ELF-1 (cell line): Measurements from ENCODE around the gene TMEM86B.
"Not testable (repeated sequence)": the region's sequence is repeated elsewhere in the genome, so short reads cannot be mapped to it uniquely, and the experiment has no call there.

Experiments used
- DNase-seq: peaks from one replicate; pipeline ENCODE4 v3.0.0-alpha.2; 2016; ENCODE audit warnings: low read depth, low spot score

TMEM86B gene

DNA sequence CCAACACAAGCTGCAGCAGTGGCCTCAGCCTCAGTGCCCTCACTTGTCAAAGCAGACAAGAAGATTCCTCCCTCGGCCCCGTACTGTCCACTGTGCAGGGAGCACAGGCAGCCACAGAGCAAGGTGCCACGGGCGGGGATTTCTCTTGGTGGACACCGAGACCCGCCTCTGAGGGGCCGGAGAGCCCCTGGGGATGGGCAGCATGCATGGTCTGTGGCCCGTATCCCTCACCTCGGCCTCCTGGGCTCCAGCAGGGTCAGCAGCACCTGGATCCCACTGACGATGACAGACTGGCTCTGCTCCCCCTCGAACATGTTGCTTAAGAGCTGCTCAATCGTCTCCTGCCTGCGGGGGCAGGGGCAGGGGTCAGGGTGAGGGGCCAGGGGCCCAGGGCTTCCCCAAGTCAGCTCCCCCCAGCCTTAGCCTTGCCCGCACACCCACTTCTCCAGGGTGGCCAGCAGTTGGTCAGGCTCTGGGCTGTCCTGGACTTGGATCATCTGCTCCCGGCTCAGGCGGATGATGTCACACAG, 13.4 kb upstream of the TMEM86B start:
- no peak for DNase-seq

GRCh38 chr19:55241143-55241934, 12.8 kb upstream of the TMEM86B start:
- no peak for DNase-seq

DNA sequence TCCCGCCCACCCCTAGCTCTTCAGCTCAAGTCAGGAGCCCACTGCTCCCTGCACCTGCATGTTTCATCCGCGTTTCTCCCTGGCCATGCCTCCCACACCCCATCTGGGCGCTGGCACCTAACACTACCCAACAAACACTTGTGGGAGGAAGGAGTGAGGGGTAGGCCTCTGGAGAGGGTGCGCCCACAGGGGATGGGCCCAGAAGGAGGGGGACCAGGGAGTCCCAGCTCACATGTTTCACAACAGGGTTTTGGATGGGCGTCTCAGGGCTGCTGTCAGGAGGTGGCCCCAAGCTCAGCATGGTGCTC, 12.1 kb upstream of the TMEM86B start:
- DNase-seq, result no peak

- DNase-seq, result no peak
Observed at GRCh38 chr19:55239004-55239403, 10.4 kb upstream of the TMEM86B start.

DNA sequence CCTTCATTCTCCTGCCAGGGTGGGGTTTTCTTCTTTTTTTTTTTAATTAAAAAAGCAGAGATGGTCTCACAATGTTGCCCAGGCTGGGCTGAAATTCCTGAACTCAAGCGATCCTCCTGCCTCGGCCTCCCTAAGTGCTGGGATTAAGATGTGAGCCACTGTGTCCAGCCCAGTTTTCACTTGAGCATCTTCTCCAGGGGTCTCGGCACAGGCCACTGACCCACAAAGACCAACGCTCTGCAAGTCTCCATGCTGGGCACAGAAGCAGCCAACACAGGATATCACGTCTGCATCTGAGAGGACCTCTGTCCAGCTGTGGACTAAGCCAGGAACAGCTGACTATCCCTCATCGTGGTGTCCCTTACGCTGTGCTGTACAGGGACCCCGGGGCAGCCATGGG, 9.5 kb upstream of the TMEM86B start:
- DNase-seq, result no peak

DNA sequence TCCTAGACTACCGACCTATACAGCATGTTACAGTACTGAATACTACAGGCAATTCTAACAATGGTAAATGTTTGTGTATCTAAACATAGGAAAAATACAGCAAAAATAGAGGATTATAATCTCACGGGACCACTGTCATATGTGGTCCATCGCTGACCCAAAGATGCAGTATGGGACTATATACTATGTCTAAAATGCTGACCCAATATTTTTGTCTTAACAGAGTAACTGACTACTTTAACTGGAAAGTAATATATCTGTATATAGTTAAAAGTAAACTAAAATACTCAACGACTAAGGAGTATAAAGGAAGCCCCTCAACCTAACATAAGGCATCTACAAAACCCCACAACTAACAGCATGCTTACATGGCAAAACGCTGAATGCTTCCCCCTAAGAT, 4.4 kb upstream of the TMEM86B start:
- DNase-seq, result no peak

DNA sequence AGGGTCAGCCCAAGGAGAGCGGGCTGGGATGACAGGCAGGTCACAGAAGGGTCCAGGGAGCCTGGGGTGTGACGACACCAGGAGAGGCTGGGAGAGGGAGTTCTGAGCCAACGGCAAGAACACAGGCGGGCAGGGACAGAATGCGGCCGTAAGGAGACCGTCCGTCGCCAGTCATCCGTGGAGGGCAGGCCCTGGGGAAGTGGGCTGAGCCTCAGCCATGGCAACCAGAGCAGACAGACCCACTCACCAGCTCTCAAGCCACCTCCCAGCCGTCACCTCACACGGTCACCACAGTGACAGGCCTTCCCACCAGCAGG, 3.7 kb upstream of the TMEM86B start:
- DNase-seq, result no peak

GRCh38 chr19:55231391-55232285, 3.1 kb upstream of the TMEM86B start:
- DNase-seq, result no peak

DNA sequence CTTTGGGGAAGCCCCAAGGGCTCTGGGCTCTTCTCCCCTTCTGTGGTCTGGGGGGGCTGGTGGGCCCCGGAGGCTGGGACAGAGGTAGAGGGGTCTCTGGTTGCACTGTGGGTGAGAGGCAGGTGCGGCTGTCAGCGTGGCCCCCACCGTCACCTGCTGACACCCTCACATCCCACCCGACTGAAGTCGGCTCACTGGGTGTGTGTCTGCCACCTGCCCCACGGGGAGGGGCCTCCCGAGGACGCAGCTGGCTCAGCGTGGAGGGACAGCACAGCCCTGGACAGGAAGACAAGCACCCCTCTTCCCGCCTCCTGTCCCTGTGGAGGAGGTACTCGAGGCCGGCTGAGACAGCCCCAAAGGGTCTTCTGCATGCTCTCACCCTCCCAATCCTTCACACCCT, 2.2 kb upstream of the TMEM86B start:
- DNase-seq, result no peak

- DNase-seq, result no peak
Observed at GRCh38 chr19:55230329-55230728, 1.8 kb upstream of the TMEM86B start.

DNA sequence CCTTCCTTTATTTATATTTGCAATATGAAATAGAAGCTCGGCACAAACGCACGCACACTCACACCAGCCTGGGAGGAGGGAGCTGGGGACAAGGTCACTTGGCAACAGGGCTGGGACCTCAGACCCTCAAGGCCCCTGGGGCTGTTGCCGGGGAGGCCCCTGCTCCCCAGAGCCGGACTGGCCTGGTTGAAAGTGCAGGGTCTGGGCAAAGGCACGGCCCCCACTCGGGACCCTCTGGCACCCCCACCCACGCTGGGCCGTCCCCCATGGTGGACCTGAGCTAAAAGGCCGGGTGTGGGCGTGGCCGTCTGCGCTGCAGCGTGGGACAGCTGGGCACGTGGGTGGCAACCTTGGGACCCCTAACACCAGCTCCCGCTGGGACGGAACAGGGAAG, 1.2 kb upstream of the TMEM86B start:
- DNase-seq, result no peak

DNA sequence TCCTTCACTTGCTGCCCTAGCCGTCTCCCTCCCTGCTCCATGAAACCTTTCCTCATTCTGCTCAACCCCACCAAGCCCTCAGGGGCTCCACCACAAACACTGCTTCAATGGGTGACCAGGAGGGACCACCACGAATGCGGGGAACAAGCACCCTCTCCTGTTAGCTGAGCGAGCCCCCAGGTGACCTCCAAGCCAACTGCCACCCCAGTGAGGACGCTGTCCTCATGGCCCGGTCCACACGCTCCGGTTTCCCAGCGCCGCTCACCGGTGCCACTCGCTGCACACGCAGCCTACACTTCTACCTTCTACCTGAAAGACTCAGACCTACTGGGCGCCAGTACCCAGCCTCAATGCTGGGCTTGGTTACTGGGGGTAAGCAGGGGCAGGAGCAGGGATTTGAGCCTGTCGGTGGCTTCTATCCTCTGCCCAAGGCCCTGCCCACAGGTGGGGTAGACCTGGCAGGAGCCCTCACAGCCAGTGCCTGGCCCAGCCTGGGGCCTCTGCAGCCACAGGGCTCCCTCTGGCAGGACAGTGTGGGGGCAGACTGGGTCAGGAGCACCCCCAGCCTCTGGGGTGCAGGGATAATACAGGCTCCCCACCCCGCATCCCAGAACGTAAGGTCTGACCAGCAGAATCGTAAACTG, 704 bp upstream of the TMEM86B start:
- DNase-seq, result no peak

DNA sequence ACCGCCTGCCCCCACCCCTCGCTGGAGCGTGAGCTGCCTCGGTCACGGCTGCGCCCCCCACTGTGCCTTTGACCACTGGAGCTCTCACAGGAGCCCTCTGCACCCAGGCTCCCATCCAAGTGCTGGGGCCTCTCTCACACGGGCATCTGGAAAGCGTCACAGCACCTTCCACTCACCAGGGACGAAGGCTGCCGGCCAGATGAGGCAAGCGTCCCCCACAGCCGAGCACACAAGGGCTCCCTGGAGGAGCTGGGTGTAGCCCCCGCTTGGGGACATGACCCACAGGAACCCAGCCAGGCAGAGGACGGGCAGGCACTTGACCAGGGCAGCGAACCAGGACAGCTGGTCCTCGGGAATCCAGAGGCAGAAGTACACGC, 560 bp downstream of the TMEM86B start:
- DNase-seq, result no peak

GRCh38 chr19:55227241-55228014, 1.1 kb downstream of the TMEM86B start:
- no peak for DNase-seq

- DNase-seq, result no peak
Observed at GRCh38 chr19:55226788-55227187, 1.8 kb downstream of the TMEM86B start.

- no peak for DNase-seq
Observed at GRCh38 chr19:55226273-55226672, 2.3 kb downstream of the TMEM86B start.

GRCh38 chr19:55225415-55225958, 3.1 kb downstream of the TMEM86B start:
- no peak for DNase-seq

DNA sequence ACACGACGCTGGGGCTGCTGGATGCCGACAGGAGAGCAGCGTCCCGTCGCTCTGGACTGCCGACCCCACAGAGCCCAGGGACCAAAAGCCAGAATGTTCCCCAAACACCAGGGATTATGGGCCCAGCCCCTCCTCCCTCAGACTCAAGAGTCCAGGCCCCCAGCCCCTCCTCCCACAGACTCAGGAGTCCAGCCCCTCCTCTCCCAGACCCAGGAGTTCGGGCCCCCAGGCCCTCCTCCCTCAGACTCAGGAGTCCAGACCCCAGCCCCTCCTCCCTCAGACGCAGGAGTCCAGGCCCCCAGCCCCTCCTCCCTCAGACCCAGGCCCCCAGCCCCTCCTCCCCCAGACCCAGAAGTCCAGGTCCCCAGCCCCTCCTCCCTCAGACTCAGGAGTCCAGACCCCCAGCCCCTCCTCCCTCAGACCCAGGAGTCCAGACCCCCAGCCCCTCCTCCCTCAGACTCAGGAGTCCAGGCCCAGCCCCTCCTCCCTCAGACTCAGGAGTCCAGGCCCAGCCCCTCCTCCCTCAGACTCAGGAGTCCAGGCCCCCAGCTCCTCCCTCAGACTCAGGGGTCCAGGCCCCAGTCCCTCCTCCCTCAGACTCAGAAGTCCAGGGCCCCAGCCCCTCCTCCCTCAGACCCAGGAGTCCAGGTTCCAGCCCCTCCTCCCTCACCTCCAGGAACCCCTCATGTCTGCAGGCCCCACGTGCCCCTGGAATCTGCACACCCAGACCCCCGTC, 3.7 kb downstream of the TMEM86B start:
- not testable (repeated sequence) for DNase-seq

DNA sequence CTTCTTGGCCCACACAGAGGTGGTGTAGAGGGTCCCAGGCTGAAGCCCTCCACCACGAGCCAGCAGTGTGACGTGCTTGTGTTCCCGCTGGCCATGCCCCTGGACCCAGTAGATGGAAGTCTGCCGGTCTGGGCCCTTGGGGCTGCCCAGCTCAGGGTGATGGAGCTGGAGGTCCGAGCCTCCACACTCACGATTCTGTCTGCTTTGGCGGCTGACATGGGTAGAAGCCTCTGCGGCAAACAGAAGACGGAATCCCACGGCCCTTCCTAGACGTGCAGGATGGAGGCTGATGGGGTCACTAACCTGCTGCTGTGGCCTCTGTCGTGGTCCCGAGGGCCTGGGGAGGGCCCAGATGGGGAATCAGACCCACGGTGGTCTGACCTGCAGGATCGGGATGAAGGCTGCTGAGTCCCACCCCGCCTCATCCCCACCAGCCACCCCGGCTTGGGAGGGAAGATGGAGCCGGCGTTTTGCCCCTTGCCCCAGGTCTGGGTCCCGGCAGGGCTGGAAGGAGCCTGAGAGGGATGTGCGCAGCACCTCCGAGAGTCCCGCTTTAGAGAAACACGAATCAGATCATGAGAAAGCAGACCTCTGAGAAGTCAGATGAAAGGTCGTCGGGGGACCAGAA, 4.4 kb downstream of the TMEM86B start:
- no peak for DNase-seq

- no peak for DNase-seq
Observed at GRCh38 chr19:55223291-55224037, 5.1 kb downstream of the TMEM86B start.
